SKM-1 treated with dmso at 0.1 percent for 144 hours (cell line): ENCODE results near the gene BTBD17.
"Not testable (repeated sequence)": the region's sequence is repeated elsewhere in the genome, so short reads cannot be mapped to it uniquely, and the experiment has no call there.

Source experiments
- DNase-seq: peaks from one replicate; lab custom pipeline; 2025; ENCODE audit not compliant: unreplicated experiment; lab: John Stamatoyannopoulos, UW

The BTBD17 gene

GRCh38 chr17:74361230-74362068 lies at the start of gene BTBD17:
TSS of gene BTBD17 (minus strand) at chr17:74361868. CDS start at chr17:74361819, 49 bp downstream.
- no peak for DNase-seq

- no peak for DNase-seq
These were observed 48.4 kb upstream of the BTBD17 start for GRCh38 chr17:74410001-74410443.

GRCh38 chr17:74408815-74409214 lies 47.1 kb upstream of the BTBD17 start:
- DNase-seq, result no peak

GRCh38 chr17:74408262-74408661 lies 46.6 kb upstream of the BTBD17 start:
- DNase-seq, result no peak

GRCh38 chr17:74407384-74407783 lies 45.7 kb upstream of the BTBD17 start:
- no peak for DNase-seq

DNA sequence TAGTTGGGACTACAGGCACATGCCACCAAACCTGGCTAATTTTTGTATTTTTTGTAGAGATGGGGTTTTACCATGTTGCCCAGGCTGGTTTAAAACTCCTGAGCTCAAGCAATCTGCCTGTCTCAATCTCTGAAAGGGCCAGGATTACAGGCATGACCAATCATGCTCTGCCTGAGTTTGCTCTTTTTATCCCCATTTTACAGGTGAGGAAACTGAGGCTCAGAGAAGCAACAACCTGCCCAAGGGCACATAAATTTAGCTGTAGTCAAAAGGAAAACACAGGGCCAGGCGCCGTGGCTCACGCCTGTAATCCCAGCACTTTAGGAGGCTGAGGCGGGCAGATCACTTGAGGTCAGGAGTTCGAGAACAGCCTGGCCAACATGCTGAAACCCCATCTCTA lies 43.6 kb upstream of the BTBD17 start:
- not testable (repeated sequence) for DNase-seq

- no peak for DNase-seq
These were observed 43.1 kb upstream of the BTBD17 start for GRCh38 chr17:74404789-74405188.

- DNase-seq, result no peak
These were observed 42.5 kb upstream of the BTBD17 start for GRCh38 chr17:74404218-74404617.

DNA sequence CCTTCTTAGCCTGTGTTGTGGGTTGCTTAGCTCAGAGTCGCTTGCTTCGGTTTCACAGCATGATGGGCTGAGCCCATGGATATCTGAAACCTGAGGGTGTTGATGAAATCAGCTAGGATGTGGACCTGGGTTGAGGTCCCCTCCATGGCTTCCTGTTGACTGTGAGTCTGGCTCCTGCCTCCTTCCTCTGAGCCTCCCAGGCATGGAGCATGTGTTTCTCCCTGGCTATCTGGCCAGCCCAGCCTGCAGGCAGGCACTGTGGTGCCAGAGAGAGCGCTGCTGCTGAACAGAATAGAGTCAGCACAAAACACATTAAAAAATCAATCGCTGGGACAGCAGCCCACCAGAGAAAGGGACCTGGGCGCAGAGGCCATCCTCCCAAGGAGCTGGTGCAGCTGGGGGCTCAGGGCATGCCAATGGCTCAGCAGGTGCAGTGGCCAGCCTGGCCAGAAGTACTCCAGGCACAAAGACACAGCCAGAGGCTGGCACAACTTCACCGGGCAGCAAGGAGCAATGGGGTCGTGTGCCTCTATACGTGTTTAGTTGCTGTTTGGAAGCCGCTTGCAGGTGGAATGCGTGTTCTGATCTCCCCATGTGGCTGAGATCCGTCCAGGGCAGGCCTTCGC lies 42.0 kb upstream of the BTBD17 start:
- DNase-seq, result no peak

- DNase-seq, result no peak
These were observed 40.4 kb upstream of the BTBD17 start for GRCh38 chr17:74402048-74402447.

DNA sequence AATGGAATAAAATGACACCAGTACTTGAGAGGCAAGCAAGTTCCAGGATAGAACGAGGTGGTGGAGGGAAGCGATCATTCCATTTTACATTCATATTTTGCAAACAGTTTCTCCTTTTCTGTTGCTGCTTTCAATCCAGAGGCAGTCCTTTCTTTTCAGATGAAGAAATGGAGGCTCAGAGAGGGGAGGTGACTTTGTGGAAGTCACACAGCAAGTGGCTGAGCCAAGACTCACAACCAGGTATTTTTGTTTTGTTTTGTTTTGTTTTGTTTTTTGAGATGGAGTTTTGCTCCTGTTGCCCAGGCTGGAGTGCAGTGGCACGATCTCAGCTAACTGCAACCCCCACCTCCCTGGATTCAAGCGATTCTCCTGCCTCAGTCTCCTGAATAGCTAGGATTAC lies 34.9 kb upstream of the BTBD17 start:
- no peak for DNase-seq

- no peak for DNase-seq
These were observed 33.3 kb upstream of the BTBD17 start for GRCh38 chr17:74394977-74395376.

DNA sequence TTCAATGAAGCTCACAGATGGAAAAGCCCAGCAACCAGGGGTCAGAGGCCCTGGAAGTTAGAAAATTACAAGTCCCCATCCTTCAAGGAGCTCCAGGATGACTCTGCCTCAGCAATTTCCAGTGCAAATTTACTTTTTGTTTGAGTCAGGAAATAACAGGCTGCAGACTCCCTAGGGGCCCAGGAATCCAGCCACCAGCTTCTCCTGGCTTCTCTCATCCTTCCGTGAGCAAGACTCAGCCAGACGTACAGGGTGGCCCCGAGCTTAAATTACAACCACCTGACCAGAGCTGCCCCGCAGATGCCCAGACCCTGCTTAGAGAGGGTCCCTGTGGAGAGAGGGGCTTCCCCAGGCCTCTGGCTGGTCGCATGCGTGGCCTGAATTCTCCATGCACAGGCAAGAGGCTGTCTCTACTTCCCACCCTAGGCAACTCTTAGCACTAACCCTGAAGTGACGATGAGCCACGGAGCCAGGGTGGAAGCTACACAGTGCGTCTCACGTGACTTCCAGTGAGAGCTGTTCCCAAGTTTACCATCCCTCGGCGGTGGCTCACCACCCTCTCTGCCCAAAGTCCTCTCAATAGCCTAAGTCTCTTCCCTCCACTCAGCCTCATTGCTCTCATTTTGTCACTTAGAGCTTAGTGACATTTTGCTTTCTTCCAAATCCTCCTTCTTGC lies 32.7 kb upstream of the BTBD17 start:
- DNase-seq, result no peak

GRCh38 chr17:74393346-74393942 lies 31.8 kb upstream of the BTBD17 start:
- no peak for DNase-seq

GRCh38 chr17:74392848-74393247 lies 31.2 kb upstream of the BTBD17 start:
- no peak for DNase-seq

DNA sequence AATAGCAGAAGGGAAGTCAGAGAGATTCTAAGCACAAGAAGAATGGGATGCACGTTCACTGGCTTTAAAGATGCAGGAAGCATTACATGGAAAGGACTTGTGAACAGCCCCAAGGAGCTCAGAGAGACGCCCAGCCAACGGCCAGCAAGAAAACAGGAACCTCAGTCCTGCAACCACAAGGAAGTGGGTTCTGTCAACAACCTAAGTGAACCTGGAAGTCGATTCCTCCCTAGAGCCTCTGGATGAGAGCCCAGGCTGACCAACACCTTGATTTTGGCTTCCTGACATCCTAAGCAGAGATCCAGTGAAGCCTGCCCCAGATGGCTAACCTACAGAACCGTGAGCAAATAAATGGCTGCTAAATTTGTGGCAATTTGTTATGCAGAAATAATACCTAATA lies 30.1 kb upstream of the BTBD17 start:
- DNase-seq, result peak; percentile 81

GRCh38 chr17:74390680-74391653 lies 29.3 kb upstream of the BTBD17 start:
- no peak for DNase-seq

- no peak for DNase-seq
These were observed 28.4 kb upstream of the BTBD17 start for GRCh38 chr17:74389937-74390679.

- peak; percentile 17 for DNase-seq
These were observed 27.6 kb upstream of the BTBD17 start for GRCh38 chr17:74389084-74389753.
